A549 (cell line): ENCODE data around the gene PLXND1. TPM values are rescaled to one million over a fixed set of nuclear protein-coding genes. Genes with fewer than 3 reads are reported as not detected.
A peak's percentile ranks its signal among the peaks of the same experiment; 100 is the strongest.

Source experiments
- ATAC-seq, 2 experiments: fragments of 200-7000 bp in 1 of 2; fragments of >200 bp in 1 of 2; cut with Nextera tagmentation in 1 of 2; cut with Tn5 transposase in 1 of 2; 3 replicates each; pipeline versions ENCODE4 v1.8.0 to v1.9.1; 2018 to 2020; ENCODE audit warnings: mild to moderate bottlenecking in 1 of 2, moderate library complexity in 1 of 2
- CTCF ChIA-PET: fragments of 300-600 bp; sonication (Branson Sonifier 250); formaldehyde crosslinking; extraction: SDS; loops from one replicate; lab custom pipeline; 2021; ENCODE audit warnings: antibody characterized with exemption, inconsistent platforms; lab: Yijun Ruan, JAX
- POLR2A ChIA-PET: fragments of 350-600 bp; formaldehyde crosslinking; extraction: SDS; loops from one replicate; lab custom pipeline; 2021; ENCODE audit warnings: antibody characterized with exemption, inconsistent platforms; lab: Yijun Ruan, JAX
- DNase-seq, 2 experiments: peaks; one replicate each; pipeline versions ENCODE4 v3.0.0 to v3.0.0-alpha.2; 2011 to 2016; ENCODE audit warnings: low read depth in 1 of 2, low spot score in 1 of 2
- FAIRE-seq: peaks from 2 replicates; lab custom pipeline; 2011; peaks lifted over from hg19 to GRCh38; lab: Jason Lieb, UNC
- H3K27ac ChIP-seq, 2 experiments: fragments of >200 bp; sonication (Bioruptor Twin); formaldehyde crosslinking; 3 replicates each; pipeline ENCODE4 v1.5.1; 2016 to 2017
- H3K4me1 ChIP-seq: fragments of >200 bp; sonication (Bioruptor Twin); formaldehyde crosslinking; 3 replicates; pipeline ENCODE4 v1.6.1; 2016
- H3K4me2 ChIP-seq: fragments of >200 bp; sonication (Bioruptor Twin); formaldehyde crosslinking; 3 replicates; pipeline ENCODE4 v1.6.1; 2016
- H3K4me3 ChIP-seq: fragments of >200 bp; sonication (Bioruptor Twin); formaldehyde crosslinking; 3 replicates; pipeline ENCODE4 v1.5.1; 2016
- H3K9me3 ChIP-seq: fragments of >200 bp; sonication (Bioruptor Twin); formaldehyde crosslinking; 3 replicates; pipeline ENCODE4 v1.6.1; 2016
- ATOH8 ChIP-seq: fragments of 250-450 bp; sonication (Bioruptor Pico); IDR thresholded peaks from 2 replicates; pipeline ENCODE4 v1.5.0; 2020; ENCODE audit warnings: low read depth, mild to moderate bottlenecking, moderate library complexity
- BHLHE40 ChIP-seq: IDR thresholded peaks from 2 replicates; pipeline ENCODE4 v1.6.1; 2012; ENCODE audit warnings: low read depth, low read length, inconsistent platforms
- GATA3 ChIP-seq: IDR thresholded peaks from 2 replicates; pipeline ENCODE4 v1.6.1; 2012; ENCODE audit warnings: borderline replicate concordance
- HDAC2 ChIP-seq: fragments of 200-600 bp; sonication (generic); IDR thresholded peaks from 2 replicates; pipeline ENCODE4 v1.6.1; 2016
- HES2 ChIP-seq: fragments of >200 bp; sonication (Bioruptor Twin); formaldehyde crosslinking; IDR thresholded peaks from 2 replicates; pipeline ENCODE4 v1.6.1; 2016
- HEYL ChIP-seq: fragments of 250-450 bp; sonication (Bioruptor Pico); IDR thresholded peaks from 2 replicates; pipeline ENCODE4 v1.8.0; 2021; ENCODE audit warnings: mild to moderate bottlenecking, moderate library complexity
- HMGXB4 ChIP-seq: fragments of 250-450 bp; sonication (Bioruptor Pico); IDR thresholded peaks from 2 replicates; pipeline ENCODE4 v1.5.0; 2021; ENCODE audit warnings: mild to moderate bottlenecking, moderate library complexity, borderline replicate concordance
- HOXA7 ChIP-seq: fragments of 250-450 bp; sonication (Bioruptor Pico); IDR thresholded peaks from 2 replicates; pipeline ENCODE4 v1.5.0; 2020; ENCODE audit warnings: mild to moderate bottlenecking, moderate library complexity
- HOXB13 ChIP-seq: fragments of 250-450 bp; sonication (Bioruptor Pico); IDR thresholded peaks from 2 replicates; pipeline ENCODE4 v1.5.0; 2020; ENCODE audit warnings: low read depth, mild to moderate bottlenecking, moderate library complexity
- KDM5A ChIP-seq: fragments of 200-600 bp; sonication (generic); IDR thresholded peaks from 2 replicates; pipeline ENCODE4 v1.6.1; 2016; ENCODE audit warnings: antibody characterized with exemption, mild to moderate bottlenecking
- MAFK ChIP-seq: fragments of 450-650 bp; IDR thresholded peaks from 2 replicates; pipeline ENCODE4 v1.6.1; 2014; ENCODE audit not compliant: partially characterized antibody
- MAZ ChIP-seq: fragments of 150-350 bp; IDR thresholded peaks from 2 replicates; pipeline ENCODE4 v1.6.1; 2014; ENCODE audit warnings: antibody characterized with exemption, low read depth, low read length, borderline replicate concordance
- NR3C1 ChIP-seq: fragments of >200 bp; sonication (Bioruptor Twin); formaldehyde crosslinking; IDR thresholded peaks from 3 replicates; pipeline ENCODE4 v1.6.1; 2017
- PBX3 ChIP-seq: IDR thresholded peaks from 2 replicates; pipeline ENCODE4 v1.6.1; 2012
- PHF8 ChIP-seq: fragments of 200-600 bp; sonication (generic); IDR thresholded peaks from 2 replicates; pipeline ENCODE4 v1.6.1; 2016; ENCODE audit warnings: low read depth, mild to moderate bottlenecking, antibody characterized with exemption, moderate library complexity, borderline replicate concordance
- POLR2A ChIP-seq: IDR thresholded peaks from 2 replicates; pipeline ENCODE4 v1.6.1; 2012; ENCODE audit warnings: mild to moderate bottlenecking, low read length
- POLR2AphosphoS2 ChIP-seq: conservative IDR thresholded peaks from 2 replicates; pipeline ENCODE4 v1.6.1; 2012; ENCODE audit warnings: low read length, improper control_type of control experiment, inconsistent platforms
- RARB ChIP-seq: fragments of 250-450 bp; sonication (Bioruptor Pico); IDR thresholded peaks from 2 replicates; pipeline ENCODE4 v1.8.0; 2021; ENCODE audit warnings: mild to moderate bottlenecking, moderate library complexity
- RCOR1 ChIP-seq: fragments of 150-350 bp; IDR thresholded peaks from 2 replicates; pipeline ENCODE4 v1.6.1; 2014; ENCODE audit warnings: antibody characterized with exemption, low read length, low read depth
- REST ChIP-seq: fragments of 200-600 bp; sonication (generic); IDR thresholded peaks from 2 replicates; pipeline ENCODE4 v1.6.1; 2016; ENCODE audit warnings: antibody characterized with exemption, mild to moderate bottlenecking, moderate library complexity
- RFX5 ChIP-seq: fragments of 450-650 bp; IDR thresholded peaks from 2 replicates; pipeline ENCODE4 v1.7.1; 2014; ENCODE audit warnings: antibody characterized with exemption, mild to moderate bottlenecking, moderate library complexity
- SMC3 ChIP-seq: fragments of >200 bp; sonication (Bioruptor Twin); formaldehyde crosslinking; IDR thresholded peaks from 3 replicates; pipeline ENCODE4 v1.6.1; 2018; ENCODE audit warnings: inconsistent platforms
- SREBF2 ChIP-seq: fragments of 450-650 bp; IDR thresholded peaks from 2 replicates; pipeline ENCODE4 v1.6.1; 2014; ENCODE audit warnings: mild to moderate bottlenecking, moderate library complexity
- TP53 ChIP-seq: fragments of 250-450 bp; sonication (Bioruptor Pico); IDR thresholded peaks from 2 replicates; pipeline ENCODE4 v1.5.0; 2021; ENCODE audit warnings: mild to moderate bottlenecking, moderate library complexity
- ZC3H11A ChIP-seq: fragments of 450-650 bp; IDR thresholded peaks from 2 replicates; pipeline ENCODE4 v1.6.1; 2014; ENCODE audit warnings: antibody characterized with exemption, mild to moderate bottlenecking
- ZFP36 ChIP-seq: fragments of 450-650 bp; IDR thresholded peaks from 2 replicates; pipeline ENCODE4 v1.6.1; 2014; ENCODE audit warnings: borderline replicate concordance; ENCODE audit not compliant: partially characterized antibody
- WGBS: methylation state at CpG from one replicate; pipeline ENCODE4 v1.1.6; 2017; ENCODE audit errors: missing lambda C conversion rate; 5-methylcytosine and 5-hydroxymethylcytosine counted together
- polyA plus RNA-seq, 4 experiments: library from polyadenylated mRNA; depleted of rRNA in 3 of 4; stranded (reverse); fragments of >200 nt; fragmentation: RNase III in 1 of 4; extraction: RNeasy Plus Mini Kit Qiagen cat#74134 plus additional on column Dnase treatment in 1 of 4; gene quantifications; 2 replicates in 3 of 4; 3 replicates in 1 of 4; pipeline ENCODE4 v1.2.3, GENCODE V29; 2011 to 2017

PLXND1 gene
- polyA plus RNA-seq, 2 of the 4 experiments (the other 2 are of a cell fraction) = 26.8 to 72.6 TPM

- DNase-seq = peak in 1 of 2 experiments; percentile 40
- Histone ChIP-seq H3K4me1 (peaks cover 31% of the 10 kb centered on the region), H3K4me3 (no peak overlapping the region), H3K9me3 (no peaks in the 10 kb centered on the region), H3K4me2 (peak overlapping the region; percentile 49), H3K27ac (peak overlapping the region; percentile 71 to 83; a peak in 5 of 6 replicates)
- ATAC-seq = peak; percentile 31 to 63; a peak in 3 of 6 replicates
- CTCF ChIA-PET = no interaction called here
- TF ChIP-seq HES2 (no peak), SMC3 (no peak), NR3C1 (no peak), HMGXB4 (CRISPR knock-in tag) (no peak), HOXB13 (CRISPR knock-in tag) (no peak), SREBF2 (no peak), PBX3 (no peak), KDM5A (no peak), POLR2AphosphoS2 (no peak), GATA3 (no peak), PHF8 (no peak), POLR2A (no peak)
- POLR2A ChIA-PET = no interaction called here
- FAIRE-seq = no peak
- 41% methylated on average over 8 of the region's 17 CpGs for WGBS
Measured at GRCh38 chr3:129586746-129587430, 19.6 kb downstream of the PLXND1 start.

- Histone ChIP-seq H3K4me2 (no peak overlapping the region), H3K4me1 (peaks cover 30% of the 10 kb centered on the region), H3K4me3 (no peak overlapping the region), H3K9me3 (no peaks in the 10 kb centered on the region), H3K27ac (peak overlapping the region in 1 of 2 experiments; percentile 83; a peak in 3 of 6 replicates)
- ATAC-seq (no peak), FAIRE-seq (no peak), DNase-seq (no peak)
- CTCF ChIA-PET = no interaction called here
- WGBS = 98% methylated on average over 13 of the region's 27 CpGs
- POLR2A ChIA-PET = no interaction called here
- no peak for TF ChIP-seq ATOH8 (CRISPR knock-in tag)
- TF ChIP-seq BHLHE40 = no peak
- TF ChIP-seq HEYL = no peak
- TF ChIP-seq ZFP36 = no peak
- no peak for TF ChIP-seq RFX5
- no peak for TF ChIP-seq HDAC2
- TF ChIP-seq ZC3H11A = no peak
- TF ChIP-seq REST = no peak
- TF ChIP-seq TP53 (CRISPR knock-in tag) = no peak
- TF ChIP-seq HOXA7 (CRISPR knock-in tag) = no peak
- no peak for TF ChIP-seq MAZ
- TF ChIP-seq RARB = no peak
- TF ChIP-seq RCOR1 = no peak
- TF ChIP-seq SREBF2 = no peak
- TF ChIP-seq PHF8 = no peak
- TF ChIP-seq MAFK = no peak
- no peak for TF ChIP-seq HMGXB4 (CRISPR knock-in tag)
Measured at GRCh38 chr3:129585949-129586657, 20.4 kb downstream of the PLXND1 start.
